GM21786 (cell line): Measurements from ENCODE around the gene NUDT5.

Experiments used
- ATAC-seq: cut with Tn5 transposase; IDR thresholded peaks from one replicate; pipeline ENCODE4 v1.9.1; 2021; ENCODE audit not compliant: unreplicated experiment

NUDT5 gene

GRCh38 chr10:12165999-12166775 is 29.5 kb downstream of the NUDT5 start:
- ATAC-seq = no peak

DNA sequence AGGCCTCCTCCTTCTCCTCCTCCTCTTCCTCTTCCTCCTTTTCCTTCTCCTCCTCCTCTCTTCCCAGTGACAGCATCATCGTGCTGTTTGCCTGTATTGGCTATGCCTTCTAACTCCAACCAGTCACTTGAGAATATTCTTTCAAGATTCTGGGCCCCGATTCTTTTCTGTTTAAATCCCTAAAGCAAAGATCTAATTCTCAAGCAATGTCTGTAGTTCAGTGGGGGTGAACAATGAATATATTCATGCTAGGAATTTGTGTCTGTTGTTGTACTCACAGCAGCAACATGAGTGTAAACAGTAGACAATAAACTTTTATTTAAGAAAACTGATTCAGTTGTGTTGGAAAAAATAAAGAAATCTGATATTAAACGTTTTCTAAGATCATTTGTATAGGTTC is 30.7 kb downstream of the NUDT5 start:
- no peak for ATAC-seq

DNA sequence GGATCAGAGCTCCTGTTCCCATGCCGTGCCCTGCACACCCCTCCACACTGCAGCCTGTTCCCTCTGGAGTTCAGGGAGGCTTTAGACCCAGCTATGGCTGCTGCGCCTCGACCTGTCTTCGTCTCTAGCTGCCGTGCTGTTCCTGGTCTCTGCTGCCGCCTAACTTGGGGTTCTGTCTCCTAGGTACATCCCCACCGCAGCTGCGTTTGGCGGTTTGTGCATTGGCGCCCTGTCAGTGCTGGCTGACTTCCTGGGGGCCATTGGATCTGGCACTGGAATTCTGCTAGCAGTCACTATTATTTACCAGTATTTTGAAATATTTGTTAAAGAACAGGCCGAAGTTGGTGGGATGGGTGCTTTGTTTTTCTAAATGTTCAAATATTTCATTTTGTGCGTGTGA is 31.6 kb downstream of the NUDT5 start:
- no peak for ATAC-seq

- ATAC-seq = no peak
These were observed 32.8 kb downstream of the NUDT5 start for GRCh38 chr10:12162927-12163326.

- no peak for ATAC-seq
These were observed 35.0 kb downstream of the NUDT5 start for GRCh38 chr10:12160664-12161063.

DNA sequence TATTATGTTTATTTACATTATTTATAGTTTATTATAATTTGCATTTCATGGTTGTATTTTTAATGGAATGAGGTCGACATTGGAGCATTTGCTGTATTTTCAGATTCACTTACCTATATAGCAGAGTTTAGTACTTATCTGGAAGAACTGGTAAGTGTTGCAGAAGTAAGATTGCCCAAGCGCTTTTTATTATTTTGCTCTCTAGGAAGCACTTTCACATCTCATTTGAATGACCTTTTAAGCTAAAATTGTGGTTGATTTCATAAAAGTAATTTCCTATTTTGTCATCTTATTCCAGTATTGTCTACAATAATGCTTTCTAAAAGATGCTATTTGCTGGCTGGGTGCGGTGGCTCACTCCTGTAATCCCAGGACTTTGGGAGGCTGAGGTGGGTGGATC is 37.6 kb downstream of the NUDT5 start:
- ATAC-seq = no peak

- no peak for ATAC-seq
These were observed 39.1 kb downstream of the NUDT5 start for GRCh38 chr10:12156367-12157123.

- ATAC-seq = no peak
These were observed 41.2 kb downstream of the NUDT5 start for GRCh38 chr10:12154516-12154915.

- ATAC-seq = no peak
These were observed 45.5 kb downstream of the NUDT5 start for GRCh38 chr10:12150163-12150562.

- no peak for ATAC-seq
These were observed 51.2 kb downstream of the NUDT5 start for GRCh38 chr10:12144538-12144937.

- ATAC-seq = no peak
These were observed 55.7 kb downstream of the NUDT5 start for GRCh38 chr10:12140038-12140437.

- no peak for ATAC-seq
These were observed 60.1 kb downstream of the NUDT5 start for GRCh38 chr10:12135631-12136030.

- peak; percentile 38 for ATAC-seq
These were observed 65.3 kb downstream of the NUDT5 start for GRCh38 chr10:12130237-12130872.

GRCh38 chr10:12129222-12130111 is 66.2 kb downstream of the NUDT5 start, which contains the start of gene SEC61A2:
SEC61A2 (plus strand) TSS chr10:12129677; CDS start chr10:12129788, 111 bp downstream.
- peak; percentile 89 for ATAC-seq

- ATAC-seq = no peak
These were observed 74.0 kb downstream of the NUDT5 start for GRCh38 chr10:12121673-12122072.
